Suprapubic skin (tissue), 4 donors: ENCODE measurements around the gene HMOX2.

Experiments used
- EP300 ChIP-seq: sonication (generic); formaldehyde crosslinking; IDR thresholded peaks from one replicate; pipeline ENCODE4 v1.6.1; 2017; ENCODE audit warnings: antibody characterized with exemption
- POLR2A ChIP-seq, 2 donors: fragments of 450-650 bp; IDR thresholded peaks; one replicate each; pipeline ENCODE4 v1.6.1; 2017; ENCODE audit warnings: antibody characterized with exemption in 2 of 2, mild to moderate bottlenecking in 2 of 2, moderate library complexity in 2 of 2
- POLR2AphosphoS5 ChIP-seq, 3 donors: sonication (generic); formaldehyde crosslinking; IDR thresholded peaks; one replicate each; pipeline ENCODE4 v1.6.1; 2017; ENCODE audit warnings: antibody characterized with exemption in 3 of 3
- TF ChIP-seq, protein P1 (sequence below), 2 donors: fragments of 200-600 bp in 1 of 2; fragments of 450-650 bp in 1 of 2; sonication (generic) in 1 of 2; IDR thresholded peaks; one replicate each; pipeline ENCODE4 v1.5.1; 2016 to 2019; ENCODE audit warnings: antibody characterized with exemption in 2 of 2, mild to moderate bottlenecking in 1 of 2, moderate library complexity in 1 of 2

GRCh38 chr16:4461250-4462085 is 14.7 kb upstream of the HMOX2 start:
- TF ChIP-seq POLR2AphosphoS5 (IDR thresholded peaks at IDR 0.05) (no peak), POLR2A (IDR thresholded peaks at IDR 0.05) (no peak), EP300 (no peak)
- TF ChIP-seq, protein P1, sequence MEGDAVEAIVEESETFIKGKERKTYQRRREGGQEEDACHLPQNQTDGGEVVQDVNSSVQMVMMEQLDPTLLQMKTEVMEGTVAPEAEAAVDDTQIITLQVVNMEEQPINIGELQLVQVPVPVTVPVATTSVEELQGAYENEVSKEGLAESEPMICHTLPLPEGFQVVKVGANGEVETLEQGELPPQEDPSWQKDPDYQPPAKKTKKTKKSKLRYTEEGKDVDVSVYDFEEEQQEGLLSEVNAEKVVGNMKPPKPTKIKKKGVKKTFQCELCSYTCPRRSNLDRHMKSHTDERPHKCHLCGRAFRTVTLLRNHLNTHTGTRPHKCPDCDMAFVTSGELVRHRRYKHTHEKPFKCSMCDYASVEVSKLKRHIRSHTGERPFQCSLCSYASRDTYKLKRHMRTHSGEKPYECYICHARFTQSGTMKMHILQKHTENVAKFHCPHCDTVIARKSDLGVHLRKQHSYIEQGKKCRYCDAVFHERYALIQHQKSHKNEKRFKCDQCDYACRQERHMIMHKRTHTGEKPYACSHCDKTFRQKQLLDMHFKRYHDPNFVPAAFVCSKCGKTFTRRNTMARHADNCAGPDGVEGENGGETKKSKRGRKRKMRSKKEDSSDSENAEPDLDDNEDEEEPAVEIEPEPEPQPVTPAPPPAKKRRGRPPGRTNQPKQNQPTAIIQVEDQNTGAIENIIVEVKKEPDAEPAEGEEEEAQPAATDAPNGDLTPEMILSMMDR (IDR thresholded peaks at IDR 0.05) = no peak
